Hepatocyte (in vitro differentiated cells): ENCODE results near the gene ZNF76. TPM values are rescaled to one million over a fixed set of nuclear protein-coding genes. Genes with fewer than 3 reads are reported as not detected.

ENCODE experiments used
- DNase-seq: peaks from one replicate; pipeline ENCODE4 v3.0.0-alpha.2; 2016; ENCODE audit warnings: low spot score
- H2AFZ ChIP-seq: fragments of 200-600 bp; sonication (generic); 2 replicates; pipeline ENCODE4 v1.6.0; 2016; ENCODE audit warnings: antibody characterized with exemption, mild to moderate bottlenecking
- H3K27ac ChIP-seq: fragments of 200-600 bp; sonication (generic); 2 replicates; pipeline ENCODE4 v1.5.1; 2016; ENCODE audit warnings: mild to moderate bottlenecking
- H3K27me3 ChIP-seq: fragments of 200-600 bp; sonication (generic); 2 replicates; pipeline ENCODE4 v1.6.1; 2016
- H3K36me3 ChIP-seq: fragments of 200-600 bp; sonication (generic); replicated peaks from 2 replicates; pipeline ENCODE4 v1.5.1; 2016; ENCODE audit warnings: low read depth; ENCODE audit not compliant: insufficient read depth
- H3K4me1 ChIP-seq: fragments of 200-600 bp; sonication (generic); 2 replicates; pipeline ENCODE4 v1.5.1; 2016; ENCODE audit warnings: mild to moderate bottlenecking, moderate library complexity; ENCODE audit not compliant: insufficient read depth
- H3K4me2 ChIP-seq: fragments of 200-600 bp; sonication (generic); 2 replicates; pipeline ENCODE4 v1.6.0; 2016
- H3K4me3 ChIP-seq: fragments of 200-600 bp; sonication (generic); 2 replicates; pipeline ENCODE4 v1.5.1; 2016; ENCODE audit warnings: mild to moderate bottlenecking
- H3K79me2 ChIP-seq: fragments of 200-600 bp; sonication (generic); 2 replicates; pipeline ENCODE4 v1.6.0; 2017; ENCODE audit warnings: mild to moderate bottlenecking
- H3K9me2 ChIP-seq: fragments of 200-600 bp; sonication (generic); replicated peaks from 2 replicates; pipeline ENCODE4 v1.6.0; 2017; ENCODE audit warnings: mild to moderate bottlenecking; ENCODE audit not compliant: insufficient read depth
- H3K9me3 ChIP-seq: fragments of 200-600 bp; sonication (generic); 2 replicates; pipeline ENCODE4 v1.5.1; 2016; ENCODE audit warnings: low read depth, mild to moderate bottlenecking
- H4K20me1 ChIP-seq: fragments of 200-600 bp; sonication (generic); 2 replicates; pipeline ENCODE4 v1.6.0; 2016; ENCODE audit warnings: mild to moderate bottlenecking; ENCODE audit not compliant: insufficient read depth, poor library complexity, severe bottlenecking
- EZH2 ChIP-seq: fragments of 200-600 bp; sonication (generic); IDR thresholded peaks from 2 replicates; pipeline ENCODE4 v1.6.1; 2016; ENCODE audit warnings: antibody characterized with exemption, mild to moderate bottlenecking, borderline replicate concordance
- EZH2phosphoT487 ChIP-seq: fragments of 200-600 bp; sonication (generic); IDR thresholded peaks from one replicate; pipeline ENCODE4 v1.6.1; 2018; ENCODE audit warnings: antibody characterized with exemption, mild to moderate bottlenecking, low read depth, moderate library complexity; ENCODE audit not compliant: unreplicated experiment, severe bottlenecking
- WGBS: methylation state at CpG from one replicate; pipeline ENCODE4 v1.1.6; 2016; ENCODE audit warnings: low lambda C conversion rate; ENCODE audit errors: missing lambda C conversion rate; 5-methylcytosine and 5-hydroxymethylcytosine counted together
- polyA plus RNA-seq: library from polyadenylated mRNA; unstranded; fragments of >200 nt; fragmentation: Nextera tagmentation; extraction: Ambion mirVana; gene quantifications from 2 replicates; pipeline ENCODE4 v1.2.1, GENCODE V29; 2016
- total RNA-seq: library from RNA; depleted of rRNA; stranded (reverse); fragments of >200 nt; gene quantifications from 2 replicates; pipeline ENCODE4 v1.2.3, GENCODE V29; 2014
- TF ChIP-seq, protein P1 (sequence below): fragments of 200-600 bp; sonication (generic); IDR thresholded peaks from 2 replicates; pipeline ENCODE4 v1.5.1; 2016; ENCODE audit warnings: antibody characterized with exemption, mild to moderate bottlenecking; ENCODE audit not compliant: poor library complexity

Gene ZNF76
- total and polyA plus RNA-seq, 2 experiments from 2014 or later, result 17.0 to 28.0 TPM

DNA sequence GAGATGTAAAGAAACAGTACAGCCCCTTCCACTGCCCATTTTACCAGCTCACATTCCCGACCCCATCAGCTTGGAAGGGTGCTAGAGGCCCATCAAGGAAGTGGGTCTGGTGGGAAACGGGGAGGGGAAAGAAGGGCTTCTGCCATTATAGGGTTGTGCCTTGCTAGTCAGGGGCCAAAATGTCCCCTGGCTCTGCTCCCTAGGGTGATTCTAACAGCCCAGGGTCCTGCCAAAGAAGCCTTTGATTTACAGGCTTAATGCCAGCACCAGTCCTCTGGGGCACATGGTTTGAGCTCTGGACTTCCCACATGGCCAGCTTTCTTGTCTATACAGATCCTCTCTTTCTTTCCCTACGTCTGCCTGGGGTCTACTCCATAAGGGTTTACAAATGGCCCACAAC lies 10.6 kb upstream of the ZNF76 start:
- Histone ChIP-seq H3K27ac (no peak overlapping the region), H3K9me2 (no peaks in the 10 kb centered on the region), H3K27me3 (no peaks in the 10 kb centered on the region), H3K4me1 (no peaks in the 10 kb centered on the region), H3K4me2 (no peak overlapping the region), H2AFZ (no peak overlapping the region), H3K36me3 (no peaks in the 10 kb centered on the region), H3K9me3 (no peaks in the 10 kb centered on the region), H3K4me3 (no peak overlapping the region), H3K79me2 (peaks cover 14% of the 10 kb centered on the region), H4K20me1 (no peaks in the 10 kb centered on the region)
- TF ChIP-seq EZH2 (no peak), EZH2phosphoT487 (no peak)
- TF ChIP-seq, protein P1, sequence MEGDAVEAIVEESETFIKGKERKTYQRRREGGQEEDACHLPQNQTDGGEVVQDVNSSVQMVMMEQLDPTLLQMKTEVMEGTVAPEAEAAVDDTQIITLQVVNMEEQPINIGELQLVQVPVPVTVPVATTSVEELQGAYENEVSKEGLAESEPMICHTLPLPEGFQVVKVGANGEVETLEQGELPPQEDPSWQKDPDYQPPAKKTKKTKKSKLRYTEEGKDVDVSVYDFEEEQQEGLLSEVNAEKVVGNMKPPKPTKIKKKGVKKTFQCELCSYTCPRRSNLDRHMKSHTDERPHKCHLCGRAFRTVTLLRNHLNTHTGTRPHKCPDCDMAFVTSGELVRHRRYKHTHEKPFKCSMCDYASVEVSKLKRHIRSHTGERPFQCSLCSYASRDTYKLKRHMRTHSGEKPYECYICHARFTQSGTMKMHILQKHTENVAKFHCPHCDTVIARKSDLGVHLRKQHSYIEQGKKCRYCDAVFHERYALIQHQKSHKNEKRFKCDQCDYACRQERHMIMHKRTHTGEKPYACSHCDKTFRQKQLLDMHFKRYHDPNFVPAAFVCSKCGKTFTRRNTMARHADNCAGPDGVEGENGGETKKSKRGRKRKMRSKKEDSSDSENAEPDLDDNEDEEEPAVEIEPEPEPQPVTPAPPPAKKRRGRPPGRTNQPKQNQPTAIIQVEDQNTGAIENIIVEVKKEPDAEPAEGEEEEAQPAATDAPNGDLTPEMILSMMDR, result no peak
- no peak for DNase-seq
- 84% methylated on average over 3 of the region's 3 CpGs for WGBS

DNA sequence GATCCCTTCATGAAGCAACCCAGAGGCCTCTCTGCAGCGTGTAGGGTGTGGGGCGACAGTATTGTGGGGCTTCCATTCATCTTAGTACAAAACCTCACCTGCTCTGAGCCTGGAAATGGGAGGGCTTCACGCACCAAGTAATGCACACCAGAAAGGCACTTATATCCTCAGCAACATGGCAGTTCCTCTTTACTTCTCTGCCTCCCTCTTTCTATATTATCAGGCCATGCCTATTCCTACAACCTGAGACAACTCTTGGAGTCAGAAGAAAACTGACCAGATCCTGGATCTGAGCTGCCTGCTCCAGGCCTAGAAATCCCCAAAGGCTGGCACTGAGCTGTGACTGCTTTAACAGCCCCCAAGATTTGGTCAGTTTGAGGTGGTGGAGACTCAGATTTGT lies 7.6 kb upstream of the ZNF76 start:
- no peak for DNase-seq
- Histone ChIP-seq H3K4me1 (no peaks in the 10 kb centered on the region), H2AFZ (no peak overlapping the region), H3K36me3 (no peaks in the 10 kb centered on the region), H3K9me3 (no peaks in the 10 kb centered on the region), H3K4me3 (no peak overlapping the region), H3K79me2 (peaks cover 36% of the 10 kb centered on the region), H3K4me2 (no peak overlapping the region), H4K20me1 (no peaks in the 10 kb centered on the region), H3K9me2 (no peaks in the 10 kb centered on the region), H3K27ac (no peak overlapping the region), H3K27me3 (no peaks in the 10 kb centered on the region)
- TF ChIP-seq EZH2 (no peak), EZH2phosphoT487 (no peak)
- TF ChIP-seq, protein P1, result no peak
- 100% methylated on average over 3 of the region's 3 CpGs for WGBS

DNA sequence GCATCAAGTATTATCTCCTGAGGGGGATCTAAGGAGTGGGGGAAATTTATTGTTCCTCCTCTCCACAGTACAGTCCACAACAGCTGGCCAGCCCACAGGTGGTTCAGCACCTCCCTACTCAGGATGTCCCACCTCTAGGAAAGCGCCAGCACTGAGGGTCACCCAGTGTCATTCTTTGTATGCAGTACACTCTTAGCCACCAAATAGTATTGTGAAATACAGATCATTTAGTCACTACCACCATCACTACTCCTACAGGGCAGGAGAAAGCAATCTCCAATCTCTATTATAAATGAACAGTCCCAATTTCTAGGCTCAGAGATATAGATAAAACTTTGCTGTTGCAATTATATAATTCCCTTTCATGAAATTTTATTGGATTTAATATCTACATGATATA lies 6.3 kb upstream of the ZNF76 start:
- H3K9me3 ChIP-seq, result no peaks in the 10 kb centered on the region
- 71% methylated on average over 1 of the region's 1 CpG for WGBS
- H3K27ac ChIP-seq, result no peak overlapping the region
- H3K9me2 ChIP-seq, result no peaks in the 10 kb centered on the region
- no peaks in the 10 kb centered on the region for H3K4me1 ChIP-seq
- no peaks in the 10 kb centered on the region for H4K20me1 ChIP-seq
- no peak overlapping the region for H3K4me2 ChIP-seq
- TF ChIP-seq EZH2, result no peak
- TF ChIP-seq, protein P1, result no peak
- TF ChIP-seq EZH2phosphoT487, result no peak
- no peak overlapping the region for H2AFZ ChIP-seq
- peaks cover 49% of the 10 kb centered on the region for H3K79me2 ChIP-seq
- no peak for DNase-seq
- H3K36me3 ChIP-seq, result no peaks in the 10 kb centered on the region
- H3K27me3 ChIP-seq, result no peaks in the 10 kb centered on the region
- H3K4me3 ChIP-seq, result no peak overlapping the region

DNA sequence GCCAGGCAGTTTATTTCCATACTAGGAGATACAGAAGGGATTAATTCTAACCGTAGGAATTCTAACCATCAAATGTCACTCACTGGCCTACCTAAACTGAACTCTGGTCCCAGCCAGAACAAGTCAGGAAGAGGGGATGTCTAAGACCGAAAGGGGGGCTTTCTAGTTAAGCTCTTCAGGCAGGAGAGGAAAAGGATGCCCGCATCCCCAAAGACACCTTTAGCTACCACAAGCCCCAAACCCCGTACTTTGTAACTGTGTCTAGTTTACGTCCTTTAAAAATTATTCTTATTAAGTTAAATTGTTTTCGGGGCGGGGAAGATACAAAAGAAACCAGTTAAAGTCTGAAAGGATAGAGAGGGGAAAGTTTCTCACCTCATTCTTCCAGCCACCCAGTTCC lies 1.2 kb upstream of the ZNF76 start:
- H3K9me3 ChIP-seq, result no peaks in the 10 kb centered on the region
- no peaks in the 10 kb centered on the region for H4K20me1 ChIP-seq
- peaks cover 45% of the 10 kb centered on the region for H3K79me2 ChIP-seq
- no peak for DNase-seq
- peaks cover 8% of the 10 kb centered on the region for H3K4me1 ChIP-seq
- H3K27ac ChIP-seq, result peak overlapping the region; percentile 86
- no peaks in the 10 kb centered on the region for H3K9me2 ChIP-seq
- no peaks in the 10 kb centered on the region for H3K36me3 ChIP-seq
- H3K4me2 ChIP-seq, result peak overlapping the region; percentile 88
- 56% methylated on average over 7 of the region's 7 CpGs for WGBS
- no peak for TF ChIP-seq EZH2
- TF ChIP-seq, protein P1, result no peak
- no peak for TF ChIP-seq EZH2phosphoT487
- H2AFZ ChIP-seq, result peak overlapping the region; percentile 68
- peak overlapping the region; percentile 52 for H3K4me3 ChIP-seq
- H3K27me3 ChIP-seq, result no peaks in the 10 kb centered on the region
